HG03103 (cell line): ENCODE results near the gene NDUFS2.

Experiments used
- ATAC-seq: cut with Tn5 transposase; IDR thresholded peaks from one replicate; pipeline ENCODE4 v1.9.1; 2021; ENCODE audit warnings: low read depth; ENCODE audit not compliant: unreplicated experiment

Gene NDUFS2

GRCh38 chr1:161201836-161202712 lies at the start of gene NDUFS2:
TSS of gene NDUFS2 (plus strand) at chr1:161202367. CDS start at chr1:161202386, 19 bp downstream.
- peak; percentile 95 for ATAC-seq

GRCh38 chr1:161153176-161153575 lies 49.0 kb upstream of the NDUFS2 start:
- no peak for ATAC-seq

- ATAC-seq, result peak; percentile 75
Measured at GRCh38 chr1:161153682-161154337, 48.4 kb upstream of the NDUFS2 start, which contains the start of gene UFC1. TSS of gene UFC1 (plus strand) at chr1:161153978. CDS start at chr1:161153998, 20 bp downstream.

GRCh38 chr1:161157867-161158266 lies 44.3 kb upstream of the NDUFS2 start:
- no peak for ATAC-seq

GRCh38 chr1:161158316-161159010 lies 43.7 kb upstream of the NDUFS2 start:
- no peak for ATAC-seq

GRCh38 chr1:161159087-161159912 lies 42.9 kb upstream of the NDUFS2 start, which contains the start of gene USP21:
TSS of gene USP21 (plus strand) at chr1:161159500. CDS start at chr1:161160641, 1,141 bp downstream.
- no peak for ATAC-seq

- no peak for ATAC-seq
Measured at GRCh38 chr1:161159913-161160243, 42.3 kb upstream of the NDUFS2 start.

- no peak for ATAC-seq
Measured at GRCh38 chr1:161160671-161161145, 41.5 kb upstream of the NDUFS2 start.

GRCh38 chr1:161161652-161162051 lies 40.5 kb upstream of the NDUFS2 start:
- ATAC-seq, result no peak

- no peak for ATAC-seq
Measured at GRCh38 chr1:161162052-161162451, 40.1 kb upstream of the NDUFS2 start.

GRCh38 chr1:161162806-161163205 lies 39.4 kb upstream of the NDUFS2 start:
- ATAC-seq, result no peak

- ATAC-seq, result no peak
Measured at GRCh38 chr1:161163793-161164192, 38.4 kb upstream of the NDUFS2 start.

GRCh38 chr1:161164901-161165610 lies 37.1 kb upstream of the NDUFS2 start:
- ATAC-seq, result no peak

- ATAC-seq, result peak; percentile 93
Measured at GRCh38 chr1:161165742-161166668, 36.2 kb upstream of the NDUFS2 start, which contains the start of gene PPOX. TSS of gene PPOX (plus strand) at chr1:161166426. CDS start at chr1:161166848, 422 bp downstream.

- no peak for ATAC-seq
Measured at GRCh38 chr1:161166669-161167548, 35.3 kb upstream of the NDUFS2 start.

- no peak for ATAC-seq
Measured at GRCh38 chr1:161168906-161169305, 33.3 kb upstream of the NDUFS2 start.

- ATAC-seq, result no peak
Measured at GRCh38 chr1:161171191-161171590, 31.0 kb upstream of the NDUFS2 start.
